ENCODE data around the gene MYL6.
"Not testable (repeated sequence)": the region's sequence is repeated elsewhere in the genome, so short reads cannot be mapped to it uniquely, and the experiment has no call there.

The MYL6 gene

DNA sequence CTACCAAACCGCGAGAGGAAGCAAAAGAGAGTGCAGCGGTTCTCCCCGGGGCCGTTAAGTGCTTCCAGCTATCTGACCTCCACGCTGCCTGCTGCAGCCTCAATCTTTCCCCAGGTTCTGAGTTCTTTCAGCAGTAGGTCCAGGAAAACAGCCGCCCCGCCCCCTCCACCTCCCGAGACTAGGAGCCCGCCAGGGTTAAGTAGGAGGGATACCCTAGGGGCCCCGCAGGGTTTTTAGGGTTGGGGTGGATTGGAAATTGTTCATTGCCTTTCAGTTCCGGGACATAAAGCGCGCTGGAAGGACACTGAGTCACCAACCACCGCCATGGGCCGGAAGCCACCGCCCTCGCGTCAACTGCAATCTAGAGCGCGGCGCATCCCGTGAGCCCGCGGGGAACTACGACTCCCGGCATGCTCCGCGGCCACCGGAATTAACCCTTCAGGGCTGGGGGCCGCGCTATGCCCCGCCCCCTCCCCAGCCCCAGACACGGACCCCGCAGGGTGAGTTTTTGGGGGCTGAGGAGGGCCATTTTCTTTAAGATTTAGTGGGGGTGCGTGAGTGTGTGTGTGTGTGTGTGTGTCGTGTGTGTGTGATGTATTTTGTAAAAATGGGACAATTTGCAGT, 5.9 kb upstream of the MYL6 start, which contains the start of gene MYL6B:
Gene MYL6B, plus strand, starts transcription at position 456 of the 624 bp plus-strand sequence. CDS start 1,332 bp downstream, outside the sequence.
- peak within 1 kb of the TSS; percentile 86 for H3K4me3 ChIP-seq (ENCODE audit: low read length)
- H3K36me3 ChIP-seq (ENCODE audit: insufficient read depth, low read length), result peaks cover 21% of the 10 kb centered on the region
- no peaks in the 10 kb centered on the region for H3K27me3 ChIP-seq (ENCODE audit: insufficient read depth, low read length)
- under 1% methylated on average over 37 of the region's 37 CpGs for WGBS
- peak within 1 kb of the TSS; percentile 84 for H3K9ac ChIP-seq (ENCODE audit: low read depth, low read length)
- peaks cover 10% of the 10 kb centered on the region for H3K4me1 ChIP-seq (ENCODE audit: insufficient read depth, low read length)
- no peaks in the 10 kb centered on the region for H3K9me3 ChIP-seq (ENCODE audit: insufficient read depth, low read depth, low read length)
- peak within 1 kb of the TSS; percentile 93 for H3K27ac ChIP-seq (ENCODE audit: low read depth, low read length)

DNA sequence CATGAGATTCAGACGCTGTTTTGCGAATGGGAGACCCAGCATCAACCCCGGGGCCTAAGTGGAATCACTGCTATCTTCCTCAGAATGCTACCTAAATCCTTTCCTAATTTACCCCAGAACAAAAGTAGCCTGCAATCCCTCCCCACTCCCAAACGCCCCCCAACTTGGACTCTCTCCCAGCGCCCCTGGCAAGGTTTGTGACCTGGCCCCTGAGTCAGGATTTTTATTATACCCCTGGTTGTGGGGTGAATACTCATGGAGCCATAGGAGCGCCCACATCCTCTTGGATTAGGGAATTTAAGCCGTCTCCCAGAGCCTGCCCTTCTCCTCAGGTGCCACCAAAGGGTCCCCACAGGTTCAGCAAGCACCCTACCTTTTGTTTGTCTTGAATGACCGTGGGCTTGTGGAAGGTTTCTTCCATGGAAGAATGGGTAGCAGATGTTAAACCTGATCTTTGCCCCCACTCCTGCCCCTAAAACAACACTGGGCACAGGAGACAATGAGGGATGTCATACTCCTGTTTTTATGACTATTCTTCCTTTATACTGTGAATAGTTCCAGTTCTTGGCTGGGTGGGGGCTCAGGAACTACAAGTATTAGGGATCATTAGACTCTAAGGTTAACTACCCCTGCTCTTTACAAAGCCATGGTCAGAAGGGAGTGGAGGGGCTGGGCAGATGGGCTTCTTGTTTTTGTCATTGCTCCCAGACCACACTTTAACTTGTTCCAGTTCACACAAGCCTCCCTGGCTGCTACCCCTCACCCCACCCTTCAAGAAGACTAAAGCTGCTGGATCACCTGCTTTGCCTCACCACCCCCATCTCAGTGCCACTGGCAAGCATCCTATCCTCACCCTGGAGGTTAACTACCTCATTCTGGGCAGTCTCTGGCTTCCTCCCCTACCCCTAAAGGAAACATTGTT, 5.1 kb upstream of the MYL6 start:
- Histone ChIP-seq H3K4me1 (ENCODE audit: insufficient read depth, low read length) (peaks cover 10% of the 10 kb centered on the region), H3K9ac (ENCODE audit: low read depth, low read length) (peak overlapping the region; percentile 84), H3K4me3 (ENCODE audit: low read length) (peak overlapping the region; percentile 86), H3K9me3 (ENCODE audit: insufficient read depth, low read depth, low read length) (no peaks in the 10 kb centered on the region), H3K27me3 (ENCODE audit: insufficient read depth, low read length) (no peaks in the 10 kb centered on the region), H3K36me3 (ENCODE audit: insufficient read depth, low read length) (peaks cover 21% of the 10 kb centered on the region), H3K27ac (ENCODE audit: low read depth, low read length) (no peak overlapping the region)
- 7% methylated on average over 7 of the region's 8 CpGs for WGBS

DNA sequence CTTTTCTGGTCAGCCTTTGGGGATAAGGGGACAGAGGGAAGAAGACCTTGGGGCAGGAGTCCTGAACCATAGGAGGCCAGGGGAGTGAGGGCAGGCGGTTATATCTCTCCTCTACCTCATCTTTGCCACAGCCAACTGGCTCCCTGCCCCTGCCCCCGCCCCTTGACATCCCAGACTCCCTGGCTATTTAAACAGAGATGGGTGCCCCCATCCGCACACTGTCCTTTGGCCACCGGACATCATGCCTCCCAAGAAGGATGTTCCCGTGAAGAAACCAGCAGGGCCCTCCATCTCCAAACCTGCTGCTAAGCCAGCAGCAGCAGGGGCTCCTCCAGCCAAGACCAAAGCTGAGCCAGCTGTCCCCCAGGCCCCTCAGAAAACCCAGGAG, 4.5 kb upstream of the MYL6 start:
- peak overlapping the region; percentile 86; the same call in 1 of the 2 replicates for H3K4me3 ChIP-seq (ENCODE audit: low read length)
- H3K9ac ChIP-seq (ENCODE audit: low read depth, low read length), result no peak overlapping the region
- H3K36me3 ChIP-seq (ENCODE audit: insufficient read depth, low read length), result peaks cover 21% of the 10 kb centered on the region
- H3K9me3 ChIP-seq (ENCODE audit: insufficient read depth, low read depth, low read length), result no peaks in the 10 kb centered on the region
- peaks cover 10% of the 10 kb centered on the region for H3K4me1 ChIP-seq (ENCODE audit: insufficient read depth, low read length)
- H3K27ac ChIP-seq (ENCODE audit: low read depth, low read length), result no peak overlapping the region
- H3K27me3 ChIP-seq (ENCODE audit: insufficient read depth, low read length), result no peaks in the 10 kb centered on the region
- WGBS, result 90% methylated on average over 5 of the region's 5 CpGs

DNA sequence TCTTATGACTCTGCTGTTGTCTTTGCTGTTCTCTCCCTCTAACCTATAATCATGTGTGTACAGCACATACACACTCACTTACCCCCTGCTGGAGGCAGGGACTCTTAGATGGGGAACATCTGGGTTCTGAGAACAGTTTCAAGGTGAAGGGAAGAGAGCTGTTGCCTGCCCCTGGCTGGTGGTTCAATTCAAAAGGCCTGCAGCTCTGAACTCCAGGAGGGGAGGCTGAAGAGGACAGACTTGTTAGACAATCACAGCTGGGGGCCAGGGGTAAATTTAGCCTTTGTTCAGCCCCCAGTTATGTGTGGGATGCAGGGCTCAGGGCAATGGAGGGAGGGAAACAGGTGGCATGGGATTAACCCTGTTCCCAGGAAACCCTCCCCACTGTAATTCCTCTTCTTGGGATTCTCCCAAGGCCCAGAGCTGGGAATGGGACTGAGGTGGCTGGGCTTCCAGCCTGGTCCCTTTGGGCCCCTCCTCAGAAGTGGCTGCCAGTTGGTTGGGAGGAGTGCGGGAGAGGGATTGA, 3.9 kb upstream of the MYL6 start:
- Histone ChIP-seq H3K4me1 (ENCODE audit: insufficient read depth, low read length) (peaks cover 10% of the 10 kb centered on the region), H3K9me3 (ENCODE audit: insufficient read depth, low read depth, low read length) (no peaks in the 10 kb centered on the region), H3K36me3 (ENCODE audit: insufficient read depth, low read length) (peaks cover 21% of the 10 kb centered on the region), H3K9ac (ENCODE audit: low read depth, low read length) (no peak overlapping the region), H3K4me3 (ENCODE audit: low read length) (no peak overlapping the region), H3K27me3 (ENCODE audit: insufficient read depth, low read length) (no peaks in the 10 kb centered on the region), H3K27ac (ENCODE audit: low read depth, low read length) (no peak overlapping the region)
- WGBS, result no CpG with 5 or more reads among the region's 1 CpG

DNA sequence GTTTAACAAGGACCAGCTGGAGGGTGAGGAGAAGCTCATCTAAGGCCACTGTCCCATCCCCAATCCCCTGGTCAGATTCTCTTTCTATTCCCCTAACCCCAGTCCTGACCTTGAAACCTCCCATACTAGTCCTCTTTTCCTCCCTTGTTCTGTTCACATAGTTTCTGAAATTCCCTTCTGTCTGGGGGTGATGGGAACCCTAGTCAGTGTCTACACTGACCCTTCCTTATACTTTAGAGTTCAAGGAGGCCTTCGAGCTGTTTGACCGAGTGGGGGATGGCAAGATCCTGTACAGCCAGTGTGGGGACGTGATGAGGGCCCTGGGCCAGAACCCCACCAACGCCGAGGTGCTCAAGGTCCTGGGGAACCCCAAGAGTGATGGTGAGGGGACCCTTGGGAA, 3.3 kb upstream of the MYL6 start:
- H3K27me3 ChIP-seq (ENCODE audit: insufficient read depth, low read length), result no peaks in the 10 kb centered on the region
- H3K4me3 ChIP-seq (ENCODE audit: low read length), result no peak overlapping the region
- H3K36me3 ChIP-seq (ENCODE audit: insufficient read depth, low read length), result peaks cover 24% of the 10 kb centered on the region
- peaks cover 15% of the 10 kb centered on the region for H3K4me1 ChIP-seq (ENCODE audit: insufficient read depth, low read length)
- H3K9me3 ChIP-seq (ENCODE audit: insufficient read depth, low read depth, low read length), result no peaks in the 10 kb centered on the region
- no peak overlapping the region for H3K27ac ChIP-seq (ENCODE audit: low read depth, low read length)
- WGBS, result 94% methylated on average over 5 of the region's 5 CpGs
- H3K9ac ChIP-seq (ENCODE audit: low read depth, low read length), result no peak overlapping the region

DNA sequence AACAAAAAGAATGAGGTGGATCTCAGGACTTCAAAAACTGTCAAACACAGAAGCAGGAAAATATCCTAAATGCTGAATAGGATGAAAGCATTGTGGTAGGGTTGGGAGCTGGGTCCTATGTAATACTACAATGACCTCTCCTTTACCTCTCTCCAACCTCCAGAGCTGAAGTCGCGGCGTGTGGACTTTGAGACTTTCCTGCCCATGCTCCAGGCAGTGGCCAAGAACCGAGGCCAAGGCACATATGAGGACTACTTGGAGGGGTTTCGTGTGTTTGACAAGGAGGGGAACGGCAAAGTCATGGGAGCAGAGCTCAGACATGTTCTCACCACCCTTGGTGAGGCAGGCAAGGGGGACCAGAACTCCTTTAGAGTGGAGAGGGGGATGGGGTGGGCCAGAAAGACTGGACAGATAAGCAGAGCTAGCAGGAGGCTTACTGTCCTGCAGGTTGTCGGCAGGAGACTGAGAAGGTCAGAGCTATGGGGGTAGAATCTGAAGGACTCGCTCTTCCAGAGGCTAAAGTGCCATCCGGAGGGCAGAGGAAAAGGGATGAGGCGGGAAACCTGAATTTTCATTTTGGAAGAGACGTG, 2.8 kb upstream of the MYL6 start:
- WGBS, result 92% methylated on average over 11 of the region's 11 CpGs
- no peak overlapping the region for H3K9ac ChIP-seq (ENCODE audit: low read depth, low read length)
- no peaks in the 10 kb centered on the region for H3K27me3 ChIP-seq (ENCODE audit: insufficient read depth, low read length)
- H3K4me1 ChIP-seq (ENCODE audit: insufficient read depth, low read length), result peaks cover 20% of the 10 kb centered on the region
- no peak overlapping the region for H3K4me3 ChIP-seq (ENCODE audit: low read length)
- H3K9me3 ChIP-seq (ENCODE audit: insufficient read depth, low read depth, low read length), result no peaks in the 10 kb centered on the region
- peaks cover 26% of the 10 kb centered on the region for H3K36me3 ChIP-seq (ENCODE audit: insufficient read depth, low read length)
- no peak overlapping the region for H3K27ac ChIP-seq (ENCODE audit: low read depth, low read length)

DNA sequence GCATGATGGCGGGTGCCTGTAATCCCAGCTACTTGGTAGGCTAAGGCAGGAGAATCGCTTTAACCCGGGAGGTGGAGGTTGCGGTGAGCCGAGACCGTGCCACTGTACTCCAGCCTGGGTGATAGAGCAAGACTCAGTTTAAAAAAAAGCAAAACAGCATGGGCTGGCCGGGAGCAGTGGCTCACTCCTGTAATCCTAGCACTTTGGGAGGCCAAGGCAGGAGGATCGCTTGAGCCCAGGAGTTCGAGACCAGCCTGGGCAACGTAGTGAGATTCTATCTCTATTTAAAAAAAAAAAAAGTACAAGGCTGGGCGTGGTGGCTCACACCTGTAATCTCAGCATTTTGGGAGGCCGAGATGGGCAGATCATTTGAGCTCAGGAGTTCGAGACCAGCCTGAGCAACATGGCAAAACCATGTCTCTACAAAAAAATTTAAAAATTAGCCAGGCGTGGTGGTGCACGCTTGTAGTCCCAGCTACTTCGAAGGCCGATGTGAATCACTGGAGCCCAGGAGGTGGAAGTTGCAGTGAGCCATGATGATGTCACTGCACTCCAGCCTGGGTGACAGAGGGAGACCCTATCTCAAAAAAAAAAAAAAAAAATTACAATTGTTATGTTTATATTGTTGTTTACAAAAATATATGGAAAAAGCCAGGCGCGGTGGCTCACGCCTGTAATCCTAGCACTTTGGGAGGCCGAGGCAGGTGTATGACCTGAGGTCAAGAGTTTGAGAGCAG, 1.5 kb upstream of the MYL6 start:
- H3K27me3 ChIP-seq (ENCODE audit: insufficient read depth, low read length); H3K9me3 ChIP-seq (ENCODE audit: insufficient read depth, low read depth, low read length): not testable (repeated sequence)
- Histone ChIP-seq H3K4me3 (ENCODE audit: low read length) (peak overlapping the region; percentile 49), H3K27ac (ENCODE audit: low read depth, low read length) (peak overlapping the region; percentile 94), H3K36me3 (ENCODE audit: insufficient read depth, low read length) (peaks cover 39% of the 10 kb centered on the region), H3K4me1 (ENCODE audit: insufficient read depth, low read length) (peaks cover 26% of the 10 kb centered on the region), H3K9ac (ENCODE audit: low read depth, low read length) (peak overlapping the region; percentile 71)
- 96% methylated on average over 21 of the region's 21 CpGs for WGBS

DNA sequence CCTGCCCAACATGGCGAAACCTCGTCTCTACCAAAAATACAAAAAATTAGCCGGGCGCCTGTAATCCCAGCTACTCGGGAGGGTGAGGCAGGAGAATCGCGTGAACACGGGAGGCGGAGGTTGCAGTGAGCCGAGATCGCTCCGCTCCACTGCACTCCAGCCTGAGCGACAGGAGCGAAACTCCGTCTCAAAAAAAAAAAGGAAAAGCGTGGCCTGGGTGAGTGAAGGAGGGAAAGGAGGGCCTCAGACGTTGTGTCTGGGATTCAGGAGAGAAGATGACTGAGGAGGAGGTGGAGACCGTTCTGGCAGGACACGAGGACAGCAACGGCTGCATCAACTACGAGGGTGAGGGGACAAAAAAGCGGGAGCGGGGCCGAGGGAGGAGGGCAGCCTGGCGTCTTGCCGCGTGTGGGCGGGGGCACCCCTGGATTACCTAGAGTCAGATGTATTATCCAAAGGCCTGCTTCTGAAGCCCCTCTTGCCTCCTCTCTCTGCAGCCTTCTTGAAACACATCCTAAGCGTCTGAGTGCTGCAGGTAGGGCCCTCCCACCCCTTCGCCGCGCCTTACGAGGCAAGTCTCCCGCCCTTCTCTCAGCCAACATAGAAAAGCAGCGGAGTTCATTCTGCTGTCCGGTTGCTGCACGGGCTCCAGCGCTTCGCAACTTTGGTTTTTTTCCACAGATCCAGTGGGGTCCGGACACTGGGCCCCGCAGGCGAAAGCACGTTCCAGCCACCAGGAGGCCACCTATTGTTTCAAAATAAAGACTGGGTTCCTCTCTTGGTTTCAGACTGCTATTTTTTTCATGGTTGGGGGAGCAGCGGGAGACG, 744 bp upstream of the MYL6 start:
- Histone ChIP-seq H3K4me3 (ENCODE audit: low read length) (peak overlapping the region; percentile 49), H3K9me3 (ENCODE audit: insufficient read depth, low read depth, low read length) (no peaks in the 10 kb centered on the region), H3K36me3 (ENCODE audit: insufficient read depth, low read length) (peaks cover 47% of the 10 kb centered on the region), H3K27me3 (ENCODE audit: insufficient read depth, low read length) (no peaks in the 10 kb centered on the region), H3K9ac (ENCODE audit: low read depth, low read length) (peak overlapping the region; percentile 71), H3K4me1 (ENCODE audit: insufficient read depth, low read length) (peaks cover 34% of the 10 kb centered on the region), H3K27ac (ENCODE audit: low read depth, low read length) (peak overlapping the region; percentile 94)
- WGBS, result 22% methylated on average over 43 of the region's 45 CpGs

DNA sequence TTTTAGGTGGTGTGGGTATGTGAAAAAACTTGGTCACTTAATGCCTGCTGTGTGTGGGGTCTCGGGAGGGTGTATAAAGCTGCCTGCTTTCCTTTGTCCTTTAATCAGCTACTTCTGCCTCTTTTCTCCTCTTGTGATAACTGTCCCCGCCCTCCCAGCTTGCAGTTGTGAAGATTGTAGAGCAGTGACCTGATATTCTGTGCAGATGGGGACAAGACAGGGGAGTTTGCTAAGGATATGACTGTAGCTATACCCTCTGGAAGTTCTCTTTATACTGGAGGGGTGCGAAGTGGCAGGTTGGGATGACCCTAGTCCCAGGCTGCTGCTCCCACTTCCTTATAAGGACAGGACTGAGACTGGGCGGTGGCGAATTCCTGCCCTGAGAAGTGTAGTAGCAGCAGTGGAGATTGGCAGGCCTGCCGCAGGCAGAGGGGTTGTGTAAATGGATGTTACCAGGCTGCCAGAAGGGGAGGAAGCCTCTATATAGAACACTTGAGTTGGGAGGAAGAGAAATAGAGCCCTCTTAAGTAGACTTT, 835 bp downstream of the MYL6 start:
- WGBS, result under 1% methylated on average over 6 of the region's 6 CpGs
- Histone ChIP-seq H3K4me1 (ENCODE audit: insufficient read depth, low read length) (peaks cover 38% of the 10 kb centered on the region), H3K9ac (ENCODE audit: low read depth, low read length) (peak overlapping the region; percentile 97), H3K4me3 (ENCODE audit: low read length) (peak overlapping the region; percentile 94), H3K36me3 (ENCODE audit: insufficient read depth, low read length) (peaks cover 63% of the 10 kb centered on the region), H3K27ac (ENCODE audit: low read depth, low read length) (peak overlapping the region; percentile 86), H3K9me3 (ENCODE audit: insufficient read depth, low read depth, low read length) (no peaks in the 10 kb centered on the region), H3K27me3 (ENCODE audit: insufficient read depth, low read length) (no peaks in the 10 kb centered on the region)
